HG02840 (cell line): ENCODE data around the gene SLC38A10.
"Not testable (repeated sequence)": the region's sequence is repeated elsewhere in the genome, so short reads cannot be mapped to it uniquely, and the experiment has no call there.

Experiments
- ATAC-seq: cut with Tn5 transposase; IDR thresholded peaks from one replicate; pipeline ENCODE4 v1.9.1; 2021; ENCODE audit warnings: mild to moderate bottlenecking, moderate library complexity, moderate number of reproducible peaks; ENCODE audit not compliant: unreplicated experiment, low FRiP score

Gene SLC38A10

GRCh38 chr17:81314398-81315081, 19.4 kb upstream of the SLC38A10 start:
- ATAC-seq = no peak

DNA sequence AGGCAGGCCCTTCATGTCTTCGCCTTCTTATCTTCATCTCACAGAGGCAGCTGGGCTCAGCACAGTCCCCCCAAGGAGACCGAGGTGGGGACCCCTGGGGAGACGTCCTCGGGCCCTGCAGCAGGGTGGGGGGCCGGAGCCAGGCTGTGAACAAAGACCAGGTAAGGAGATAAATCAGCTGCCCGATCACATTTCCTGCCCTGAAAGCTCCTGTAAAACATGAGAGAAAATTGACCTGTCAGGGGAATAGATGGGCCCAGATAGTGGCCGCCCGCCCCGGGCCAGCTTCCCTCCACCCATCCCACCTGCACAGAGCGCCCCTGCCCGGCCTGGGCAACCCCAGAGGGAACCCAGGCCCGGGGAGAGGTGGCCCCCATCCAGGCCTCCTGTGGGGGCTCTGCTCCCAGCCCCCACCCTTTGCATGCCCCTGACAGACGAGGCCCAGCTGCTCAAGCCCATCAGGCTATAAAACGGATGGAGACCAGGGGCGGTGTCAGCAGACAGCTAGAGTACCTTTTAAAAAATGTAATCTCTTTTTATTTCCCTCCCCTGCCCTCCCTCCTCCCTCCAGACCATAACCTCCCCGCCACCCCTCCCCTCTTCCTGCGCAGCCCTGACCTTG, 18.8 kb upstream of the SLC38A10 start:
- ATAC-seq = no peak

GRCh38 chr17:81312624-81313325, 17.7 kb upstream of the SLC38A10 start:
- ATAC-seq = no peak

DNA sequence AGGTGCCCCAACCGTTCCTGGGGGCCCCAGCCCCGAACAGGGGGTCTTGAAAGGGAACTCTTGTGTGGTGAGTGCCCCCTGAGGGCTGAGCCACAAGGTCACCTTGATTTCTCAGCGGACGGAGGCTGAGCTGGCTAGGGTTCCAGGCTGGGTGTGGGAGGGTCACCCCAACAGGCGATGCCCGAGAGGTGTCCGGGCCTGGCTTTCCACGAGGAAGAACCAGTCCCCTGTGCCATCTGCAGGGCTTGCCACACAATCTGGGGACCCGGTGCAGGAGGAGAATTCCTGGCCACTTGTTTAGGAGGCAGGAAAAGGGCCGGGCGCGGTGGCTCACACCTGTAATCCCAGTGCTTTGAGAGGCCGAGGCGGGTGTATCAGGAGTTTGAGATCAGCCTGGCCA, 16.8 kb upstream of the SLC38A10 start:
- no peak for ATAC-seq

GRCh38 chr17:81310949-81311550, 15.9 kb upstream of the SLC38A10 start:
- ATAC-seq = no peak

DNA sequence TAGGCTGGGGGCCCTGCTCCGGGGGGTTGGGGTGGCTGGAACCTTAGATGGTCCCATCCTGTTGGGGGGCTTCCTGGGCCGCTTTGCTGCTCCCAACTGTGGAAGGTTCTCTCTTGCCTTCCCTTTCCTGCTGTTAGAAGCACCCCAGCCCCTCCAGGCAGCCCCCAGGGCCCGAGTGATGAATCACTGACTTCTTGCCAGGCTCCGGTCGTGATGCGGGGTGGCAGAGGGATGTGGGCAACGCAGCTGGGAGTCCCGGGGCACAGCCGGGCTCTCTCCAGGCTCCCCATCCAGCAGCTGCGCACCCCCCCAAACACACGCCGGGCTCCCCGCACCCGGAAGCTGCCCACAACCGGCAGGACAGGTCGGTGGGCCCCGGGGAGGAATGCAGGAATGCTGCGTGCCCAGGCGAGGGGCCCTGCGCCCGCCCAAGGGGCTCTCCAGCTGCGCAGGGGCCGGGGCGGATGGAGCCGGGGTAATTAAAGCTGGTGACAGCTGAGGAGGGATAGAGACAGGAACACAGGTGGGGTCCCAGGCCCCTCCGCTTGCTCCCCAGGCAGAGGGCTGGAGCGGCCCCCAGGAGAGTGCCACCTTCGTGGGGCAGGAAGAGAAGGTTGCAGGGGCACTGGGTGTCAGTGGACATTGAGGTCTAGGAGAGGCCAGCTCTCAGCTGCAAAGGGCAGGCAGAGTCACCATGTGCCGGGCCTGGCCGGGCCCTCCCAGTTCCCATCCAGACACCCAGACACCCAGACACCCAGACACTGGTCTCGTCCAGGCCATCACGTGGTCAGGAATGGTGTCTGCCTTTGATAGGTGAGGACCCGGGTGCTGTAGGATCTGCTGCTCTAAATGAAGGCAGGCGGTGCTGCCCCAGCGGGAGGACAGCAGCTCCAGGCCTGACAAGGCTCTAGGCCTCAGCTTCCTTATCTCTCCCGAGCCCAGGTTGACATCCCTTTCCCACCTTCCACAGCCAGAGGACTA, 15.0 kb upstream of the SLC38A10 start:
- ATAC-seq = no peak

DNA sequence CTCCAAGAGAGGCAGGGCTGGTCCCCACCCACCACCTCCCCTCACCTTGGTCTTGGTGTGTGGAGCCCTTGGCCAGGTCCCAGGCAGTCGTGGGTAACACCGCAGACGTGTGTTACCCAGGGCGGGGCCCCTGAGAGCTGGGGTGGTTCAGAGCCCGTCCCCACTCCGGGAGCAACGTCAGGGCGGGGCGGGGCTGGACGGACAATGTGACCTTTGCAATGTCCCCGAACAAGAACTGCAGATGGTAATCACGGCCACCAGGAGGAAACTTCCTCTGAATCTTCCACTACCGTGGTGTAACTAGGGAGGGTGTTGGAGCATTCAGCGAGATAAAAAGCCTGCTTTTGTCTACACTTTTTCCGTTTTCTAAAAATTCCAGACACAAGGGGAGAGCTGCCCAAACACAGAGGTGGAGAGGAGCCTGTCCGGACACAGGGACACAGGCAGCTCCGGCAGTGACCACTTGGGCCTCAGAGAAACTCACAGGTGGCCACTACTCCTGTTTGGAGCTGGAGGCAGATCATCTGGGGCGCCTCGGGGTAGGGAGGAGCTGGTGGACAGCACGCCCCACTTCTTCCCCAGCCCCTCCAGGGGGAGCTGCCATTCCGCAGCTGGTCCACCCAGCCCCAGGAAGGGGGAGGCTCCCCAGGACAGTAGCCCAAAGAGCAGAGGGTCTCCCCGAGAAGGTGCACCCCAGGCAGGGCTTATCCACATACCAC, 14.2 kb upstream of the SLC38A10 start:
- no peak for ATAC-seq

DNA sequence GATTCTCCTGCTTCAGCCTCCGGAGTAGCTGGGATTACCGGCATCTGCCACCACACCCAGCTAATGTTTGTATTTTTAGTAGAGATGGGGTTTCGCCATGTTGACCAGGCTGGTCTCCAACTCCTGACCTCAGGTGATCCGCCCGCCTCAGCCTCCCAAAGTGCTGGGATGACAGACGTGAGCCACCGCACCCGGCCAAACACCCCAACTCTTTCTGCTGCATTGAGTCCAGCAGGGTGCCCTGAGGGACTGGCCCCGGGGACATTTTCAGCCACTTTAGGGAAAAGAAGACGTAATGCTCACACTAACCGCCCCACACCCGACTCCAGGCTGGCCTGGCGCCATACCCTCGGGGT, 13.7 kb upstream of the SLC38A10 start:
- not testable (repeated sequence) for ATAC-seq

- ATAC-seq = no peak
Measured at GRCh38 chr17:81307636-81308560, 12.8 kb upstream of the SLC38A10 start.

DNA sequence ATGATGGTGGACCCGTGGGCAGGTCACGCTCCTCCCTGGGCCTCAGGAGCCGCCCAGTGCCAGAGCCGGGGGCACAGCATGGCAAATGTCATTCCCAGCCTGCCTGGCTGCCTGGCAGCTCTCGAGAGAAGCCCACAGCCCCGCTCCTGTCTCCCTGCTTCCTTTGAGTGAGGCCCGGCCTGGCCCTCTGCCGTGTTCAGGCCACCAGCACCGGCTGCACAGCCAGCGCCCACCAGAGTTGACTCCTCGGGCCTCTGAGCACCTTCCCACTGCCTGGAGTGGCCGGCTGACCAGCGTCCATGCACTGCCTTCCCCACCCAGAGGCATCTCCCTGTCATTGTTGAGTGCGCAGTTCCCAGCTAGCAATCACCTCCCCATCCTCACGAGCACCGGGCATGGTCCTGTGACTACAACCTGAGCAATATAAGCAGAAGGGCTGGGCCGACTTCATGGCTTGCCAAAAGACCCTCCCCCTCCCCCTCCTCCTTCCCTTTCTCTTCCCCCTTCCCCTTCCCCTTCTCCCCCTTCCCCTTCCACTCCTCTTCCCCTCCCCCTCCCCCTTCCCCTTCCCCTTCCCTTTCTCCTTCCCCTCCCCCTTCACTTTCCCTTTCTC, 11.9 kb upstream of the SLC38A10 start:
- ATAC-seq = no peak

DNA sequence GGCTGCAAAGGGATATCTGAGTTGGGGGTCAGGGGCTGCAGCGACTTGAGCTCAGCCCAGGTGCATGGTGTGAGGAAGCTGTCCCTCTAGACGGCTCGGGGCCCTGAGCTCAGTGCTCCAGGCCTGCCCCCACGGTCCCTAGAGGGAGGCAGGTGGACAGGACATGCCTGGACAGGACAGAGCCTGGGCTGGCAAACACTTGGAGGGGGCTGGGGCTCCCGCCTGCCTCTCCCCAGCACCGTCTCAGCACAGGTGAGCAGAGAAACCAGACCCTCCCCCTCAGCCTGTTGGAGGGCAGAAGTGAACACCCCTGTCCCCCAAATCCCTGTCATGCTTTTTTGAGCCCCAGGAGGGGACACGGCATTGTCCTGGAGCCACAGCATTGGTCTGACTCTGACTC, 11.4 kb upstream of the SLC38A10 start:
- ATAC-seq = no peak

- ATAC-seq = no peak
Measured at GRCh38 chr17:81305051-81305630, 10.0 kb upstream of the SLC38A10 start.

DNA sequence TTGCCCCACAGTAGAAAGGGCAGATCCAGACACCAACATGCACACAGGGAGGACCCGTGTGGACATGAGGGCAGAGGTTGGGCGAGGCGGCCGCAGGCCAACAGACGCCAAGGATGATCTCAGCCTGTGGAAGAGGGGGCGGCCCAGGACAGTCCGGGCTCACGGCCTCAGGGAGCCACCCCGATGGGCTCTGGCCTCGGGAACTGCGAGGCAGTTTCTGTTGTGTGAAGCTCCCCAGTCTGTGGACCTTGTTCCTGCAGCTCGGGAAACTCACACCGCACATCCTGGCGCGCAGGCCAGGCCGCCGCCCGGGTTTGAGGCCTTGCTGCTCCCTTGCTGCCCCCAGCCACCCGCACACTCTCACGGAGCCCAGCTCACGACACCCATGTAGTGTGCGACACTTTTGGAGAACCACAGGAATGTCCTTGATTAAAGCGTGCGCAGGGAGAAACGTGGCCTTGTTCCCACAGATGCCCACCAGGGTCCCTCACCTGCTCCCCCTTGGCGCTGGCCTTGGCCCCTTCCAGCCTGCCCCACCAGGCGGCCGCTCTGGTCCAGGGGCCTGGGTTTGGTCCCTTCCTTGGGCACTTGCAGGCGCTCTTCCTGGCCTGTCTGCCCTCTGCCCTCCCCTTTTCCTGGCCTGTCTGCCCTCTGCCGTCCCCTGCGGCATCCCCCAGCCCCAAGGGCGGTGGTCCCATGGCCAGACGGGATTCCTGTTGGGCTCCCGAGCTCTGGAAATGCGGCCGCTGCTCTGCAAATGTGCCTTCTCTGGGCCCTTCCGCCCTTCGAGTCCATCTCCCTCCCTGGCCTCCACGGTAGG, 9.3 kb upstream of the SLC38A10 start:
- no peak for ATAC-seq

GRCh38 chr17:81303385-81303784, 8.3 kb upstream of the SLC38A10 start:
- ATAC-seq = no peak

DNA sequence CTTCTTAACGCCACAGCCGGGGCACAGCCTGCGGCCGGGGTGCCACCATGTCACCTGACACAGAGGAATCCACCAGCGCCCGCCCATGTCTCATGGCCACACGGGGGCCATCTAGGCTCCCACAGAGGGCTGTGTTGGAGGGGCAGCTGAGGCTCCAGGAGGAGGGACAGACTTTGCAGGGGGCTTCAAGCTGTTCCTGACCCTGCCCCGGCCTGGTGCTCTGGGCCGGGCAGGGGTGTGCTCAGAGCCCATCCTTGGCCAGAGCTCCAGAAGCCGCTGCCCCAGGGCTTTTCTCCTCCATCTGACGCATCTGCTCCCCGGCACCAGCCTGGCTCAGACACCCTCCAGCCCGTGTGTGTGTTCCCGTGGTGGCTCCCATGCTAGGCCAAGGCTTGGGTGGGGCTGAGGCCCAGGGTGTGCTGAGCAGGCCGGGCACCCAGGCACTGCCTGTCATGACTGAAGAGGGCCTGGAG, 7.8 kb upstream of the SLC38A10 start:
- no peak for ATAC-seq

GRCh38 chr17:81302324-81302723, 7.2 kb upstream of the SLC38A10 start:
- ATAC-seq = no peak
